Smooth muscle cell (in vitro differentiated cells): Measurements from ENCODE around the gene ME2. TPM values are rescaled to one million over a fixed set of nuclear protein-coding genes. Genes with fewer than 3 reads are reported as not detected.

Source experiments
- DNase-seq: peaks from one replicate; lab custom pipeline; 2025; ENCODE audit not compliant: unreplicated experiment; lab: John Stamatoyannopoulos, UW
- H2AFZ ChIP-seq: fragments of 200-600 bp; sonication (generic); 2 replicates; pipeline ENCODE4 v1.6.0; 2016; ENCODE audit warnings: antibody characterized with exemption, low read depth, mild to moderate bottlenecking
- H3F3A ChIP-seq: fragments of 200-600 bp; sonication (generic); 2 replicates; pipeline ENCODE4 v1.6.0; 2017; ENCODE audit warnings: antibody characterized with exemption, low read depth
- H3K27ac ChIP-seq: fragments of 200-600 bp; sonication (generic); 2 replicates; pipeline ENCODE4 v1.5.1; 2016; ENCODE audit warnings: low read depth, mild to moderate bottlenecking
- H3K27me3 ChIP-seq: fragments of 200-600 bp; sonication (generic); 2 replicates; pipeline ENCODE4 v1.6.1; 2016; ENCODE audit warnings: low read depth, mild to moderate bottlenecking
- H3K36me3 ChIP-seq: fragments of 200-600 bp; sonication (generic); 2 replicates; pipeline ENCODE4 v1.5.1; 2016; ENCODE audit warnings: low read depth
- H3K4me1 ChIP-seq: fragments of 200-600 bp; sonication (generic); 2 replicates; pipeline ENCODE4 v1.5.1; 2016; ENCODE audit warnings: low read depth
- H3K4me2 ChIP-seq: fragments of 200-600 bp; sonication (generic); 2 replicates; pipeline ENCODE4 v1.6.0; 2016; ENCODE audit warnings: mild to moderate bottlenecking
- H3K4me3 ChIP-seq: fragments of 200-600 bp; sonication (generic); 2 replicates; pipeline ENCODE4 v1.5.1; 2016; ENCODE audit warnings: mild to moderate bottlenecking
- H3K79me2 ChIP-seq: fragments of 200-600 bp; sonication (generic); 2 replicates; pipeline ENCODE4 v1.6.0; 2016; ENCODE audit warnings: low read depth, mild to moderate bottlenecking
- H3K9ac ChIP-seq: fragments of 200-600 bp; sonication (generic); 2 replicates; pipeline ENCODE4 v1.6.0; 2016; ENCODE audit warnings: low read depth
- H3K9me3 ChIP-seq: fragments of 200-600 bp; sonication (generic); replicated peaks from 2 replicates; pipeline ENCODE4 v1.5.1; 2016; ENCODE audit warnings: low read depth
- H4K20me1 ChIP-seq: fragments of 200-600 bp; sonication (generic); 2 replicates; pipeline ENCODE4 v1.6.0; 2016; ENCODE audit warnings: low read depth
- WGBS: methylation state at CpG from one replicate; pipeline ENCODE4 v1.1.7; 2016; ENCODE audit warnings: low lambda C conversion rate; 5-methylcytosine and 5-hydroxymethylcytosine counted together
- polyA plus RNA-seq: library from polyadenylated mRNA; unstranded; fragments of >200 nt; fragmentation: Nextera tagmentation; extraction: Ambion mirVana; gene quantifications from 2 replicates; pipeline ENCODE4 v1.2.1, GENCODE V29; 2016
- total RNA-seq: library from RNA; depleted of rRNA; stranded (reverse); fragments of >200 nt; gene quantifications from 2 replicates; pipeline ENCODE4 v1.2.3, GENCODE V29; 2014
- TF ChIP-seq, protein P1 (sequence below): fragments of 200-600 bp; sonication (generic); IDR thresholded peaks from 2 replicates; pipeline ENCODE4 v1.5.1; 2017; ENCODE audit warnings: borderline replicate concordance, mild to moderate bottlenecking, antibody characterized with exemption; ENCODE audit not compliant: insufficient read depth, poor library complexity, severe bottlenecking

The ME2 gene
- total and polyA plus RNA-seq, 2 experiments from 2014 or later = 20.2 to 47.9 TPM

GRCh38 chr18:50902797-50903196, 23.9 kb downstream of the ME2 start:
- Histone ChIP-seq H3K4me3 (no peak overlapping the region), H3K4me1 (no peaks in the 10 kb centered on the region), H3K79me2 (no peaks in the 10 kb centered on the region), H3K4me2 (no peak overlapping the region), H3F3A (no peaks in the 10 kb centered on the region), H3K9me3 (no peaks in the 10 kb centered on the region), H3K27ac (no peak overlapping the region), H4K20me1 (no peaks in the 10 kb centered on the region), H2AFZ (no peak overlapping the region), H3K27me3 (no peaks in the 10 kb centered on the region), H3K36me3 (no peaks in the 10 kb centered on the region), H3K9ac (no peak overlapping the region)
- TF ChIP-seq, protein P1, sequence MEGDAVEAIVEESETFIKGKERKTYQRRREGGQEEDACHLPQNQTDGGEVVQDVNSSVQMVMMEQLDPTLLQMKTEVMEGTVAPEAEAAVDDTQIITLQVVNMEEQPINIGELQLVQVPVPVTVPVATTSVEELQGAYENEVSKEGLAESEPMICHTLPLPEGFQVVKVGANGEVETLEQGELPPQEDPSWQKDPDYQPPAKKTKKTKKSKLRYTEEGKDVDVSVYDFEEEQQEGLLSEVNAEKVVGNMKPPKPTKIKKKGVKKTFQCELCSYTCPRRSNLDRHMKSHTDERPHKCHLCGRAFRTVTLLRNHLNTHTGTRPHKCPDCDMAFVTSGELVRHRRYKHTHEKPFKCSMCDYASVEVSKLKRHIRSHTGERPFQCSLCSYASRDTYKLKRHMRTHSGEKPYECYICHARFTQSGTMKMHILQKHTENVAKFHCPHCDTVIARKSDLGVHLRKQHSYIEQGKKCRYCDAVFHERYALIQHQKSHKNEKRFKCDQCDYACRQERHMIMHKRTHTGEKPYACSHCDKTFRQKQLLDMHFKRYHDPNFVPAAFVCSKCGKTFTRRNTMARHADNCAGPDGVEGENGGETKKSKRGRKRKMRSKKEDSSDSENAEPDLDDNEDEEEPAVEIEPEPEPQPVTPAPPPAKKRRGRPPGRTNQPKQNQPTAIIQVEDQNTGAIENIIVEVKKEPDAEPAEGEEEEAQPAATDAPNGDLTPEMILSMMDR = no peak
- WGBS = 100% methylated on average over 1 of the region's 1 CpG
- DNase-seq = no peak

- H3K27ac ChIP-seq = no peak overlapping the region
- WGBS = 100% methylated on average over 2 of the region's 2 CpGs
- no peaks in the 10 kb centered on the region for H3K9me3 ChIP-seq
- no peaks in the 10 kb centered on the region for H3K79me2 ChIP-seq
- H3K27me3 ChIP-seq = no peaks in the 10 kb centered on the region
- H3K36me3 ChIP-seq = no peaks in the 10 kb centered on the region
- H3K4me1 ChIP-seq = no peaks in the 10 kb centered on the region
- no peak overlapping the region for H3K4me3 ChIP-seq
- H2AFZ ChIP-seq = no peak overlapping the region
- DNase-seq = no peak
- TF ChIP-seq, protein P1 = no peak
- H4K20me1 ChIP-seq = no peaks in the 10 kb centered on the region
- H3K9ac ChIP-seq = no peak overlapping the region
- H3F3A ChIP-seq = no peaks in the 10 kb centered on the region
- H3K4me2 ChIP-seq = no peak overlapping the region
Measured at GRCh38 chr18:50906843-50907242, 27.9 kb downstream of the ME2 start.

DNA sequence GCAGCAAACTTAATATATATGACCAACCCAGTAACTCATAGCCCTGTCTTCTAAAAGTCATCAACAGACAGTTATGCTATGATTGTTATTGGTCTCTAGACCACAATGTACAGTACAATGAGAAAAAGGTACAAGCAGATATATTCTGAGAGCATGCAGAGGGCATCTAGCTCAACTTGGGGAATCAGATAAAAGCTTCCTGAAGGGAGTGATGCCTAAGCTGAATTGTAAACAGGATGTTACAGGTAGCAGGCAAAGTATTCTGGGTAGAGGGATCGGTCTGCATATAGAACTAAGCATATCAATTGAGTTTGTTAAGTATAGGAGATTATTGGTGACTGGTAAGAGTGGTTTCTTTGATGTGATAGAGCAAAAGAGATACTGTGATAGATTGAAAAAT, 30.3 kb downstream of the ME2 start:
- Histone ChIP-seq H4K20me1 (no peaks in the 10 kb centered on the region), H3K4me2 (no peak overlapping the region), H3K27ac (no peak overlapping the region), H3K36me3 (peaks cover 5% of the 10 kb centered on the region), H3K9ac (no peak overlapping the region), H3K79me2 (no peaks in the 10 kb centered on the region), H3F3A (no peaks in the 10 kb centered on the region), H3K4me1 (no peaks in the 10 kb centered on the region), H3K4me3 (no peak overlapping the region), H2AFZ (no peak overlapping the region), H3K9me3 (no peaks in the 10 kb centered on the region), H3K27me3 (no peaks in the 10 kb centered on the region)
- TF ChIP-seq, protein P1 = no peak
- WGBS = 100% methylated on average over 1 of the region's 1 CpG
- DNase-seq = no peak

GRCh38 chr18:50911006-50911405, 32.1 kb downstream of the ME2 start:
- Histone ChIP-seq H4K20me1 (no peaks in the 10 kb centered on the region), H3F3A (no peaks in the 10 kb centered on the region), H3K36me3 (peaks cover 5% of the 10 kb centered on the region), H3K4me3 (no peak overlapping the region), H3K27me3 (no peaks in the 10 kb centered on the region), H3K9me3 (no peaks in the 10 kb centered on the region), H3K9ac (no peak overlapping the region), H2AFZ (no peak overlapping the region), H3K4me2 (no peak overlapping the region), H3K4me1 (no peaks in the 10 kb centered on the region), H3K27ac (no peak overlapping the region), H3K79me2 (no peaks in the 10 kb centered on the region)
- DNase-seq = no peak
- 94% methylated on average over 1 of the region's 1 CpG for WGBS
- TF ChIP-seq, protein P1 = no peak
